HG02885 (cell line): ENCODE measurements around the gene HSCB.
A peak's percentile ranks its signal among the peaks of the same experiment; 100 is the strongest.
"Not testable (repeated sequence)": the region's sequence is repeated elsewhere in the genome, so short reads cannot be mapped to it uniquely, and the experiment has no call there.

Source experiments
- ATAC-seq: cut with Tn5 transposase; IDR thresholded peaks from one replicate; pipeline ENCODE4 v1.9.1; 2021; ENCODE audit warnings: mild to moderate bottlenecking; ENCODE audit not compliant: unreplicated experiment, poor library complexity

Gene HSCB

DNA sequence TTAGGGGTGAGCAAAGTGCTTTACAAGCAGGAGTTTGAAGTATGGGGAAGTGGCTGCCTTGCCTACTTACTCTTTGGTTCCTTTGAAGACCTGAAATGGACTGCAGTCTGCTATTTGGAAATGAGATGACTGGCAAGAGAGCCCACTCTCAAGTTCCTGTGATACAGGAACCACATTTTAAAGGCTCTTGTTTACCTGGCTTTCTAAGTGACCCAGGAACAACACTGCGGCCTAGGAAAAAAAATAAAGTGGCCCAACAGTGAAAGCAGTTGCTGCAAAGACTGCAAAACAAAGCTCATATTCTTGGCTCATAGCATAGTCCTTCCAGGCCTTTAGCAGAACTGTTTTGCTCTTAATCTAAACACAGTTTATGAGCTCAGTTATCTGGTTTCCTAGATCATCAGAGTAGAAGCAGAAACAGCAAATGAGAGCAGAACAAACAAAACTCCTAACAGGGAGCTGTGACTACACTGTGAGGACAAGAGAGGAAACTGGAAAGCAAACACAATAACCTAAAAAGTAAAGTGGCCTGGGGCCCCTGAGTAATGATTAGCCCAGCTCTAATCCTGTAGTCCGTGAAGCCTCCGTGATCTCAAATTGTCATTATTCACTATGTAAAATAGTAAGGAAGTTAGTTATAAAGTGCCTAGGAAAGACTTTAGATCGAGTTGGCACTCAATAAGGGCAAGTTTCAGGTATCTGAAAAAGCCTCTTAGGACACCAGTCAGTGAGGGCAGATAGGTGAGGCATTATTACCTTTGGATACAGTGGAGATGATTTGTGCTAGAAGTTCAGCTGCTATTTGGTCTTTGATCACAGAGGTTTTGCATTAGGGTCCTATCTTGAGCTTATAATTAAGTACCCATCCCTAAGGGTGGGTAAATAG is 42.2 kb downstream of the HSCB start:
- no peak for ATAC-seq

DNA sequence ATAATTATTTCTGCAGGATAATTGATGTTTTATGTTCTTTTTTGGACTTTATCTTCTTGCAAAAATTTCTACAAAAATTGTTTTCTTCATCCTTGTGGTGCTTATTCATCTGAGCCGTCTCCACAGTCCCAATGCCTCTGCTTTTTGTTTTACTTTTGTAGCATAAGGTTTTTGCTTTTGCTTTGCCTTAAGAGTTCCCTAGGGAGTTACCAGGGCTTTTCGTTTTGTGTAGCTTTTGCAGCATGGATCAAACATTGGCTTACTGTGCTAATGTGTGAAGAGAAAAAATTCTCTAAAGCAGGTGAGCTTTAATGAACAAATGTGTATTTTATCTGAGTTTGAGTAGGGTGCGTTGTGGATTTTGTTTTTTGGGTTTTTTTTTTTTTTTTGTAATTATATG is 46.8 kb downstream of the HSCB start:
- ATAC-seq: no peak

DNA sequence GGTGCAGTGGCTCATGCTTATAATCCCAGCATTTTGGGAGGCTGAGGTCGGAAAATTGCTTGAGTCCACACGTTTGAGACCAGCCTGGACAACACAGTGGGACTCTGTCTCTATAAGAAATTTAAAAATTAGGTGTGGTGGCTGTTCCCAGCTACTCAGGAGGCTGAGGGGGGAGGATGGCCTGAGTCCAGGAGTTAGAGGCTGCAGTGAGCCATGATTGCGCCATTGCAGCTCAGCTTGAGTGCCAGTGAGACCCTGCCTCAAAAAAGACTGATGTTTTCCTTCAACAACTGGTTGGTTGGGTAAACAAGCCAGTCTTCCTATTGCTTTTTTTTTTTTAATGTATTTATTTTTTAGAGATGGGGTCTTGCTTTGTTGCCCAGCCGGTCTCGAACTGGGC is 49.3 kb downstream of the HSCB start:
- no peak for ATAC-seq

DNA sequence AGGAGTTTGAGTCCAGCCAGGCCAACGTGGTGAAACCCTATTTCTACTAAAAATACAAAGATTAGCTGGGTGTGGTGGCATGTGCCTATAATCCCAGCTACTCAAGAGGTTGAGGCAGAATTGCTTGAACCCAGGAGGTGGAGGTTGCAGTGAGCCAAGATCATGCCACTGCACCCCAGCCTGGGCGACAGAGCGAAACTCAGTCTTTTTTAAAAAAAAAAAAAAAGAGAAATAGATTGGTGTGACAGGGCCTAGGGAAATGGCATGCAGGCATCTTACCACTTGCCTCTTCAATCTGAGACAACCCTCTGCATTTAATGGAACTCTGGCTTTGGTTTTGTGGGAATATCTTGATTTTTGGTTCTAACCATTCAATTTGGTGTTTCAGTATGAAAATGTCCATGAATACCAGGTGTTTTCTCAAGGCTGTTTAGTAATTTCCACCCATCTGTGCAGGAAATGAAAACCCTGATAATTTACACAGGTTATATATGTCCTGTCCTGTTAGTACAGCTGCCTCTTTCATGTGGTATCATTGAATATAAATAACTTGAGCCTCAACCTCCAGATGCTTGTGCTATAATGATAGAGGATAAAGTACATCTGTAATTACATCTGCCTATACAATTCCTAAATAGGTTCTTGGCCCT is 50.1 kb downstream of the HSCB start:
- ATAC-seq: peak; percentile 70

DNA sequence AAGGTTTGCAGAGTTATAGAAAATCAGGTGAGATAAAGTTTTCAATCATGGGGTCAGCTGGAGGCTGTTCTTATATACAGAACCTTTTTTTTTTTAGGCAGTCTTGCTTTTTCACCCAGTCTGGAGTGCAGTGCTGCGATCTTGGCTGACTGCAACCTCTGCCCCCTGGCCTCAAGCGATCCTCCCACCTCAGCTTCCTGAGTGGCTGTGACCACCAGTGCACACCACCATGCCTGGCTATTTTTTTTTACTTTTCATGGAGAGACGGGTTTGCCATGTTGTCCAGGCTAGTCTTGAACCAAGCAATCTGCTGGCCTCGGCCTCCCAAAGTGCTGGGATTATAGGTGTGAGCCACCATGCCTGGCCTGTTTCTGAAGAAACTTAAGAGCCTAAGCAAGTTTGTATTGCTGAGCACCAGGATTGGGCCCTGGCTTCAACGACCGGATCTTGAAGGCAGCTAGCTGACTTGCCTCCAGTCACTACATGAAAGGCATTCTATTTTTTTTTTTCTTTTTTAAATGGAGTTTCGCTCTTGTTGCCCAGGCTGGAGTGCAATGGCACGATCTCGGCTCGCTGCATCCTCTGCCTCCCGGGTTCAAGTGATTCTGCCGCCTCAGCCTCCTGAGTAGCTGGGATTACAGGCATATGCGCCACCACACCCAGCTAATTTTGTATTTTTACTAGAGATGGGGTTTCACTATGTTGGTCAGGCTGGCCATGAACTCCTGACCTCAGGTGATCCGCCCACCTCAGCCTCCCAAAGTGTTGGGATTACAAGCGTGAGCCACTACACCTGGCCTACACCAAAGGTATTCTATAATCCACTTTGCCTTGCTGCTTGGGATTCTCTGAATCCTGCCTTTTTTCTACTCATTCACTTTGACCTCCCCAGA is 50.9 kb downstream of the HSCB start:
- ATAC-seq: peak; percentile 41

DNA sequence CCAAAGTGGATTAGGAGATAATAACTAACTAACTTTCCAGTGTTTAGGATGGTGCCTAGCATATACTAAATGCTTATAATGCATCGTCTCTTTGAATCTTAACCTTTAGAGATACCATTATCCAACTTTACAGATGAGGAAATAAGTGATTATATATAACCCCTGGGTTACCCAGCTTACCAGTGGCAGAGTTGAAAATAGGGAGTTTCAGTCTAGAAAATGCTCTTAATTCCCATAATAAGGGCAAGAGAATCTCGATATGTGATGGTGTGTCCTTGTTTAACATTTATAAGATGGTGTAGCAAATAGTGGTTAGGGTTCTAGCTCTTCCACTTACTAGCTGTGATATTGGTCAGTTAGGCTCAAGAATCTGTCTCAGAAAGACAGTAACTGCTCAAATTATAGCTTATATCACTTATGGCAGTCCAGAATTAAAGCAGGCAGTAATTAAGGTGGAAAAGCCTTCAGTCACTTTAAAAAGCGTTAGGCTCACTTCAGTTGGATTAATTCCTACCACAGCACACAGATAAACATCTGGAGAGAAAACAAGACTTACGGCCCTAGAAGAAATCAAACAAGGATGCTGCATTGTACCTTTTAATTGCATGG is 52.2 kb downstream of the HSCB start:
- no peak for ATAC-seq

DNA sequence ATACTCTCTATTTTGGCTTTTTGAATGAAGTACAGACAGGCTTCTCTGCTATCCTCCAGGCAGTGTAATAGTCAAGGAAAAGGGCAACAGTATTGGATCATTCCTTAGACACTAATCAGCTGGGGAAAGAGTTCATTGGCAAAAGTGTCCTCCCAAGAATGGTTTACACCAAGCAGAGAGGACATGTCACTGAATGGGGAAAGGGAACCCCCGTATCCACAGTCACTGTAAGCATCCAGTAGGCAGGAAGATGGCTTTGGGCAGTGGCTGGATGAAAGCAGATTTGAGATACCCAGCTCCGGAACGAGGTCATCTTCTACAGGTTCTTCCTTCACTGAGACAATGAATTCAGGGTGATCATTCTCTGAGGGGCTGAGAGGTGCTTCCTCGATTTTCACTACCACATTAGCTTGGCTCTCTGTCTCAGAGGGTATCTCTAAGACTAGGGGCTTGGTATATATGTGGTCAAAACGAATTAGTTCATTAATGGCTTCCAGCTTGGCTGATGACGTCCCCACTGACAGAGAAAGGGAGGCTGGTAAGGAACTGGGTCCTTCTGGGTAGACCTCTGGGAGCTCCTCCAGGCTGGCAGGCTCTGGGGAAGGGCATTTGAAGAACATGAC is 53.3 kb downstream of the HSCB start:
- no peak for ATAC-seq

DNA sequence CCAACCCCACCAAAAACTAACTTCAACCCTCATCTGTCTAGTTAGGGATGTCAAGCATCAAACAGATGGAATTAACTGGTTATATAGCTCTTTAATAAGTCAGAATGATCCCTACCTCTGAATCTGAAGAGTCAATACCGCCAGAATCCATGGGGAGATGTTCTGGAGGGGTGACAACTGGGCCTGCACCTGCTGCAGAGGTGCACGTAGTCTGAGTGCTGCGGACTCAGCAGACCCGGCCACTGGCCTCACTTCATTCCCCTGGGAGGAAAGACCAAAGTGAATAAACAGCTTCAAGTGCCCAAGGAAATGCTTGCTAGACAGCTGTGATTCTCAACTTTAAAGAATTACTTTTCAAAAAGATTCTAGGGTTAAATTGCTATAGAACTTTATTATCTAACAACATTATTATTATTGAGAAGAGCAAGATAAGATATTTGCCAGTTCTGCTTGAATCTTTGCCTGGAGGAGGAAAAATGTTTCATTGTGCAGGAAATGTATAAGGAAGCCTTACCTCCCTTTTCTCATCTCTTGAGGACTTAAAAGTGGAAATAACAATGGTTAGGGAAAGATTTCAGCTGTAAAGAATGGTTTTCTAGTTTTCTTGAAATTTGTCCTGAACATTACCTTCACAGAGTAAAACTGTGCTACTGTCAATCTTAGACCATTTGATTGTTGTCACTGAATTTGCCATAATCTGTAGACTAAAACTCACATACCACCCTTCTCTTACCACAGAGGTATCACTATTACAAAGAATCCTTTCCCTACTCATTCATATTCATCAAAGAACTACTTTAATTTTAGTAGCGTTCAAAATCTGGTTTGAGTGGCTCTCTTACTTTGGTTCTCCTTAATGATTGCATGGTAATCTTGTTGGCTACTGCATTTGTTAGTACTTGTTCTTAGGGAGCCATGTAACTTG is 54.4 kb downstream of the HSCB start:
- no peak for ATAC-seq

DNA sequence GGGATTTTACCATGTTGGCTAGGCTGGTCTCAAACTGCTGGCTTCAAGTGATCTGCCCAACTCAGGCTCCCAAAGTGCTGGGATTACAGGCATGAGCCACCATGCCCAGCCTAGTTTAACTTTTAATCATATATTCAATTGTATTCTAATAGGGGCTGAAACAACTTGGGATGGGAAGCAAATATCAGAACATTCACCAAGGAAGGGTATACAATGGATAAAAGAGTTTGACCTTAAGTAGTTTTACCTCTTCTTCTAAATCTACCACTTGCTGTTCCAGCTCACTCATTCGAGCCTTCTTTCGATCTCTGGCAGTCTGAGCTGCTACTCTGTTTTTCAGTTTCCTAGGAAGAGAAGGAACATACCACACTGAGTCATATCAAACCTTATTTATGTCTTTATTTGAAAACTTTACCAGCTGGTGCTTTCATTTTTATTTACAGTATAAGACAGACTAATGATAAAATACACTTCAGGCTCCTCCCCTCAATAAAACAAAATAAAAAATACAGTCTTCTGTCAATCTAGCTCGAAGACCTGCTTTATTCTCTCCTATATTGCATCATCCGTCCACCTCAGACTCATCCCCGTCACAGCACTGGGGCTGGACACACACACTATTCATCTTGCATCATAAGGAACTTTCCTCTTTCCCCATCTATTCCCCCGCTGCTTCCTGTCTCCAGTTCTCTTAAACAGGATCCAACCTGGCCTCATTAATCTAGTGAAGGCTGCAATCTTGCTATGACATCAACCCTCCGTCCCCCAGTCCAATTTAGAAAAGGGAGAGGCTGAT is 57.2 kb downstream of the HSCB start:
- ATAC-seq: no peak

DNA sequence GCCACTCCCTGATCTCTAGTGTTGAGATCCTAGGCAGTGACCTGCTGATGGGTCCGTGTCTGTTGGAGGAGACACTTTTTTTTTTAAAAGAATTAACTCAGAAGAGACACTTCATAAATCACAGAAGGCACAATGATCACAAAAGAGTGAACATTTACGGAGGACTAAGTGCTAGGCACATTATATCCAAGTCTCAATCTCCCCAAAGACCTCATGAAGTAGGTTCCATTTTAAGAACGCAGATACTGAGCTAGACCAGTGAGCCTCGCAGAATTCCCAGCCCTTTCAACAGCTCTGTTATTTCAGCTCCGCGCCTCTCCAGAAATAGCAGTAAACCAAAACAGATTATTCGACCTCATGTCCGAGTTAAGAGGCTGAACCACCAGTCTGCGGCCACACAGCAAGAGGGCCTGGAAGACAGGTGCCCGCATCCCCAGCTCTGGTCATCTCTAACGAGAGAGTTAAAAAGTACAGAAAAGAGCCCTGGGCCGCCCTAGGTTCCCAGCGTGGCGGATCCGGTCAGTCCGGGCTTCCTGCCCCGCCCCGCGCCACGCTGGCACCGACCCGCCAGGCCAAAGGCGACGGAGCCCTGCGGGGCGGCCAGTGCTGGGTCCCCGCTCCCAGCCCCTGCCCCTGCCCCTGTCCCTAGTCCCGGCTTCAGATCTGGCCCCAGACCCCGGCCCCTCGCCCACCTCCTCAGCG is 57.9 kb downstream of the HSCB start:
- peak; percentile 39 for ATAC-seq

DNA sequence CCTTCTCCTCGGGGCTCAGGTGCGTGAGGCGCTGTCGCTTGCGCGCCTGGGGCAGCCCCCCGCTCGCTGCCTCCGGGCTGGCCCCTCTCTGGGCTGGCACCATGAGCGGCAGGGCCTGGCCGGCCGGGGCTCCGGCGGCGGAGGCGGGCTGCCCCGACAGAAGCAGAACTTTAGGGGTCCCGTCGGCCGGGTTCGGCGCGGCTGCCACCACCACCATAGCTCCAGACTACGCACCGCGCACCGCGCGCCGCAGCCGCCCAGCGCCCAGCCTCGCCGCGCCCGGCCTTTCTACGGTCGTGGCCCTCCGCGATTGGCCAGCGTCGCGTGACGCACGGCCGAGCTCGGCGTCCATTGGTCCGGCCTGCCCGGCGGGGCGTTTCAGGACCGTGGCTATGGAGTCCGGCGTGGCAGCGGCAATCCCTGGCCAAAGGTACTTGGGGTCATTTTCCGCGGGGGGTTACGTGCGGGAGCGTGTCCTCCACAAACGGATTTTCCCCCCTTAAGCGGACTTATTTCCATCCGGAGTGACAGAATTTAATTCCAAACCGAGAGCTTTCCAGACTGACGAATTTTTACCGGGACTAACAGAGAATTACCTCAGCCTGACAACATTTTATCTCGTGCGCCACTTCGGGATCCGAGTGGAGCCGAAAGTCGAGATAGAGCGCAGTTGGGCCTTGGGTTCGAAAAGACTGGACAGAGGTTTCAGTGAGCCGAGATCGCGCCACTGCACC is 58.6 kb downstream of the HSCB start, which contains the start of gene XBP1:
Gene XBP1 (minus strand): TSS at position 262 of the 734 bp plus-strand sequence.
- ATAC-seq: peak; percentile 90

DNA sequence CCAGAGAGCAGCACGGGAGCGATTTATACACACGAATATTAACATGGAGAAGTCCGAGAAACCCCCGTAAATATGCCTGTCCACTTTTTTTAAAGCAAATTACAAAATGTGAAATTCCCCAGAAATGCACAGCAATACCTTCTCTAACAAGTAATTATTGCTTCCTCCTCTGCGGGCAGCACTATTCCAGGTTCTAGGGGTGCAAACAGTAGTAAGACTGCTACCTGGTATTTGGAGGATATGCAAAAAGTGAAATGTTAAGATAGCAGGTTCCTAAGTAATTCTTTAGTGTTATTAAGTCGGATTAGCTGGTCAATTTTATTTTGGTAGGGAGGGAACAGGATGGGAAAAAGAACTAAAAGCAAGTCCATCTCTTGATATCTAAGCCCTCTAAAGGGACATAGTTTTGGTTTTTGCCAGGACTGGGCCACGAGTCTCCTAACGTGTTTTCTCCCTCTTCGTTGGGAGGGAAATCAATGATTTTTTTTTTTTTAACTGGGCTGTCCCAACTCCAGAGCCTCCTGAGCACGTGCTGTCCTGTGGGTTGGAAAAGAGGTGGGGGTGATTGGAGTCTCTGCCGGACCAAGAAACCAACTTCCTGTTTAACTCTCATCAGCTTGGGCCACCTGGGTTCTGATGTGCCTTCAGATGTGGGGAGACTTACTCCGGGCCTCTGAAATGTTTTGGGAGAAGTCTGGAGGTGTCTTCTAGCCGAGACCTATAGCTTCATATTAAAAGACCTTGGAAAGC is 60.2 kb downstream of the HSCB start:
- ATAC-seq: no peak

DNA sequence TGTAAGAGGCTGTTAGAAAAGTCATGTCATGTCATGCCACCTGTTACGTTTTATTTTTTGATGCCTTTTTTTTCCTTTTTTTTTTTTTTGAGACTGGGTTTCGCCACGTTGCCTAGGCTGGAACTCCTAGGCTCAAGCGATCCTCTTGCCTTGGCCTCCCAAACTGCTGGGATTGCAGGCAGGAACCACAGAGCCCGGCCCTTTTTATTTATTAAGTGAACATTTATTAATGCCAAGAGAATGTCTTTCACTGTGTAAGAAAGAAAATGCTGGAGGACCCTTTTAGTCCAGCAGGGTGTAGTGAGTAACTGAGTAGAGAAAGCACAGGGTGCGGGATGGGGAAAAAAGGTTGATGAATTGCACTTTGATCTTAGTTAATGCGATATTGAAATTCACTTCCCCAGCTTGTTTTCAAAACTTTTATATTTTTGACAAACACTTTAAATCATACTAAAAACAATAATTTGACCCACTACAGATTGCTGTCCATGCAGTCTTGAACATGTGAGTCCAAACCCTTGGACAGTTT is 60.8 kb downstream of the HSCB start:
- ATAC-seq: no peak

DNA sequence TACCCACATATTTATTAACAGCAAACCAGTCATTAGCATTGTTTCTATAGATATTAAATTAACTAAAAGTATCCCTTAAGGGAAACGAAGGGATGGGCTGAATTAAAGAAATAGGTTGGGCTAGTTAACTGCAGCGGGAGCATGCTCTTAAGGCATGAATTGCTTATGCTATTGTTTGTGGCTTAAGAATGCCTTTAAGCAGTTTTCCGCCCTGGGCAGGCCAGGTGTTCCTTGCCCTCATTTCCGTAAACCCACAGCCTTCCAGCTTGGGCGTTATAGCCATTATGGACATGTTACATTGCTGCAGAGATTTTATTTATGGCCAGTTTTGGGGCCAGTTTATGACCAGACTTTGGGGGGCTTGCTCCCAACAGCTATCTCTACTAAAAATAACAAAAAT is 63.6 kb downstream of the HSCB start:
- not testable (repeated sequence) for ATAC-seq
